ENCODE results near the gene PPP1R7.

GRCh38 chr2:241202681-241203080 lies 52.4 kb downstream of the PPP1R7 start:
- no peak for TF ChIP-seq CTCF (conservative IDR thresholded peaks at IDR 0.05; ENCODE audit: low read length)
- TF ChIP-seq EZH2phosphoT487 (IDR thresholded peaks at IDR 0.05; ENCODE audit: borderline replicate concordance), result no peak

Data from Loucy (cell line).